Type B pancreatic cell (in vitro differentiated cells): Measurements from ENCODE around the gene TBL3. TPM values are rescaled to one million over a fixed set of nuclear protein-coding genes. Genes with fewer than 3 reads are reported as not detected.

Experiments
- DNase-seq: peaks from one replicate; pipeline ENCODE4 v3.0.0; 2021; ENCODE audit warnings: mixed read lengths; ENCODE audit not compliant: unreplicated experiment; ENCODE audit errors: extremely low spot score
- H3K27ac Mint-ChIP-seq: 2 replicates; pipeline ENCODE4 v1.8.0; 2021; ENCODE audit warnings: mild to moderate bottlenecking, mixed read lengths
- H3K27me3 Mint-ChIP-seq: 2 replicates; pipeline ENCODE4 v1.8.0; 2021; ENCODE audit warnings: mixed read lengths
- H3K36me3 Mint-ChIP-seq: 2 replicates; pipeline ENCODE4 v1.8.0; 2021; ENCODE audit warnings: mixed read lengths
- H3K4me1 Mint-ChIP-seq: one replicate; pipeline ENCODE4 v1.8.0; 2021; ENCODE audit warnings: mixed read lengths; ENCODE audit not compliant: unreplicated experiment
- H3K4me3 Mint-ChIP-seq: 2 replicates; pipeline ENCODE4 v1.8.0; 2021; ENCODE audit warnings: mild to moderate bottlenecking, mixed read lengths
- H3K9me3 Mint-ChIP-seq: 2 replicates; pipeline ENCODE4 v1.8.0; 2021; ENCODE audit warnings: mixed read lengths
- CTCF ChIP-seq: fragments of 200-600 bp; sonication (generic); conservative IDR thresholded peaks from 2 replicates; pipeline ENCODE4 v1.5.0; 2021; ENCODE audit warnings: antibody characterized with exemption, mild to moderate bottlenecking
- total RNA-seq: library from RNA; stranded (reverse); gene quantifications from 2 replicates; pipeline ENCODE4 v1.2.1, GENCODE V29; 2021; ENCODE audit warnings: low replicate concordance

Gene TBL3
- total RNA-seq, 1 donor from 2014 or later = 37.0 TPM

DNA sequence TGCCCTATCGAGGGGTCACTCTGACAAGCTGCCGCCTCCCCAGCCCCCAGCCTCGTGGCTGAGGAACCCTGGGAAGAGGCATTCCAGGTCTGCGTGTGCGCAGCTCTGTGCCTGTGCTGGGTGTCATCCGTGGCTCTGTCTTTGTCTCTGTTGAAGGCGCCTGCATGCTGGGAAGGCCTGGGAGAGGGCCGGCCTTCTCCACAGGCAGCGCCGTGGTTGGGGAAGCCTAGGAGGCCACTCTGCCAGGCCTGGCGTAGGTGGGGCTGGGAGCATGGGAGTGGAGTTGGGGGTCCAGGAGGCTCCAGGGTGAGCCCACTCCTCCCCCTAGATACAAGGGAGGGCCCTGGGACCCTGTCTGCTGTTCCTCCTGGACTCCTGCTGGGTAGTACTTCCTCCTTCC, 58.2 kb downstream of the TBL3 start:
- Mint-ChIP-seq H3K27me3 (peaks cover 11% of the 10 kb centered on the region), H3K27ac (no peak overlapping the region), H3K36me3 (no peaks in the 10 kb centered on the region), H3K4me1 (peaks cover 4% of the 10 kb centered on the region), H3K9me3 (no peaks in the 10 kb centered on the region), H3K4me3 (no peak overlapping the region)
- TF ChIP-seq CTCF = no peak
- no peak for DNase-seq

- no peaks in the 10 kb centered on the region for H3K9me3 Mint-ChIP-seq
- no peaks in the 10 kb centered on the region for H3K36me3 Mint-ChIP-seq
- peak; percentile 64 for DNase-seq
- H3K4me3 Mint-ChIP-seq = no peak overlapping the region
- no peak overlapping the region for H3K27ac Mint-ChIP-seq
- H3K27me3 Mint-ChIP-seq = peaks cover 8% of the 10 kb centered on the region
- peaks cover 4% of the 10 kb centered on the region for H3K4me1 Mint-ChIP-seq
- TF ChIP-seq CTCF = no peak
These were observed 59.3 kb downstream of the TBL3 start for GRCh38 chr16:2031081-2031577.

Other genes with a start within 250 kb of the TBL3 start
- 54.0 and 55.9 TPM in 2 replicates for gene NME3, start 200.5 kb upstream of the TBL3 start, total RNA-seq
- gene EME2, start 199.2 kb upstream of the TBL3 start, total RNA-seq = 26.9 and 35.9 TPM in 2 replicates
- 95.5 and 97.9 TPM in 2 replicates for gene MRPS34, start 198.9 kb upstream of the TBL3 start, total RNA-seq
- 51.2 and 71.3 TPM in 2 replicates for gene SPSB3, start 189.5 kb upstream of the TBL3 start, total RNA-seq
- 54.5 and 66.6 TPM in 2 replicates for gene NUBP2, start 189.1 kb upstream of the TBL3 start, total RNA-seq
- gene IGFALS, start 178.3 kb upstream of the TBL3 start, total RNA-seq = 0.17 and 0.59 TPM in 2 replicates
- 32.0 and 36.7 TPM in 2 replicates for gene HAGH, start 145.2 kb upstream of the TBL3 start, total RNA-seq
- gene FAHD1, start 144.8 kb upstream of the TBL3 start, total RNA-seq = 33.2 and 41.1 TPM in 2 replicates
- gene MEIOB, start 99.9 kb upstream of the TBL3 start, total RNA-seq = not detected in 2 replicates
- gene HS3ST6, start 53.6 kb upstream of the TBL3 start, total RNA-seq = 1.3 and 5.6 TPM in 2 replicates
- gene MSRB1, start 28.9 kb upstream of the TBL3 start, total RNA-seq = 34.8 and 37.7 TPM in 2 replicates
- gene RPL3L, start 17.4 kb upstream of the TBL3 start, total RNA-seq = not detected in 2 replicates
- gene NDUFB10, start 12.5 kb upstream of the TBL3 start, total RNA-seq = 122 and 130 TPM in 2 replicates
- 3,017 and 3,035 TPM in 2 replicates for gene RPS2, start 7.2 kb upstream of the TBL3 start, total RNA-seq
- gene RNF151, start 5.2 kb upstream of the TBL3 start, total RNA-seq = not detected in 2 replicates
- gene NOXO1, start 9.4 kb downstream of the TBL3 start, total RNA-seq = 0.63 and 2.0 TPM in 2 replicates
- gene GFER, start 12.1 kb downstream of the TBL3 start, total RNA-seq = 25.3 and 31.6 TPM in 2 replicates
- 2.4 and 2.5 TPM in 2 replicates for gene SYNGR3, start 17.9 kb downstream of the TBL3 start, total RNA-seq
- gene ZNF598, start 37.8 kb downstream of the TBL3 start, total RNA-seq = 43.9 and 46.1 TPM in 2 replicates
- gene NPW, start 47.7 kb downstream of the TBL3 start, total RNA-seq = 3.9 and 4.7 TPM in 2 replicates
- gene NHERF2, start 54.8 kb downstream of the TBL3 start, total RNA-seq = 23.3 and 23.4 TPM in 2 replicates
- gene NTHL1, start 75.8 kb downstream of the TBL3 start, total RNA-seq = 18.1 and 37.6 TPM in 2 replicates
- 131 and 208 TPM in 2 replicates for gene TSC2, start 75.9 kb downstream of the TBL3 start, total RNA-seq
- 76.2 and 131 TPM in 2 replicates for gene PKD1, start 163.8 kb downstream of the TBL3 start, total RNA-seq
- gene RAB26, start 176.6 kb downstream of the TBL3 start, total RNA-seq = 7.4 and 9.9 TPM in 2 replicates
- 71.0 and 81.6 TPM in 2 replicates for gene TRAF7, start 183.7 kb downstream of the TBL3 start, total RNA-seq
- 2.7 and 6.3 TPM in 2 replicates for gene CASKIN1, start 224.6 kb downstream of the TBL3 start, total RNA-seq
- 44.9 and 56.8 TPM in 2 replicates for gene MLST8, start 233.4 kb downstream of the TBL3 start, total RNA-seq
- gene BRICD5, start 238.8 kb downstream of the TBL3 start, total RNA-seq = 8.7 and 16.6 TPM in 2 replicates
- gene PGP, start 242.8 kb downstream of the TBL3 start, total RNA-seq = 16.2 and 25.5 TPM in 2 replicates